ENCODE measurements around the gene MCRIP1. TPM values are rescaled to one million over a fixed set of nuclear protein-coding genes. Genes with fewer than 3 reads are reported as not detected.
A peak's percentile ranks its signal among the peaks of the same experiment; 100 is the strongest.

MCRIP1 gene
- total RNA-seq, 2 experiments from 2014 or later = 67.4 to 68.3 TPM

DNA sequence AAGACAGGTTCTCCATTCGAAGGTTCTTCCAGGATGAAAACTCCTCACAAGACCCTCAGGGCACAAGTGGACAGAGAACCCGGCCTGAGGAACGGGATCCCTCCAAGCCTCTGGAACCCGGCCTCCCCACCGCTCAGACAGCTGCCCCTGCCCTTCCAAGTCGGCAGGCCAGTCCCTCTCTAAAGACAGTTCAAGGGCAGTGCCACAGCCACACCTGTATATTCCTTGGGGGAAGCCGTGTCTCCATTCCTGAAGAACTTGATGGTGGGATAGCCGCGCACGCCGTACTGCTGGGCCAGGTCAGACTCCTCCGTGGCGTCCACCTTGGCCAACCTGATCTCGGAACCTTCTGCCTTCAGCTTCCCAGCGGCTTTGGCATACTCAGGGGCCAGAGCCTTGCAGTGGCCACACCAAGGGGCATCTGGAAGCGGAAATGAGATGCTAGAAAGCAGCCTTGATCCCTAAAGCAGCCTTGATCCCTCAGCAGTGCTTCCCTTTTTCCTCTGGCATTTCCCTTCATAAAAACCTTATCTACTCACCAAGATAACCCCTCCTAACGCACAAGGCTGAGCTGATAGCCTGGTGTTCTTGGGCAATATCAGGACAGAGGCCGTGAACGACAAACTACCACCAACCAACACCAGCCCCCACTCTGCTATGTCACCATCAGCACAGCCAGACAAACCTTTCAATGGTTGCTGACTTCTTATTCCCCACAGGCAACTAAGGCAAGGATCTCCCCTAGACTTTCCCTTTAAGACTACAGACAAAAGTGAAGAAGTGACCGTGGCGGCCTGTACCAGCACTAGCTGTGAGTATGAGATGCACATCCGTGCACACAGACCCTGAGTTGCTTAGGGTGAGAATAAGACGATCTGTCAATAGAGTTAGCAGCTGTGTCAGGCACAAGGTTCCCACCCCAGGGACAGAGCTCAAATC is 26.1 kb upstream of the MCRIP1 start:
- DNase-seq = peak; percentile 27
- ChIA-PET POLR2A (interaction anchor here (0.7 to 1.5 kb wide), 5 partner anchors 11 to 175 kb away, joined by 3 to 8 read pairs (median 4); partner anchors contain the start of genes ARL16, HGS, MCRIP1 and MRPL12), CTCF (interaction anchor here (1.2 kb wide), 1 partner anchor 10 kb away, joined by 4 read pairs; no protein-coding TSS in a partner anchor)
- no peaks in the 10 kb centered on the region for H3K27me3 Mint-ChIP-seq
- peaks cover 51% of the 10 kb centered on the region for H3K36me3 Mint-ChIP-seq
- H3K27ac Mint-ChIP-seq = peak overlapping the region; percentile 79
- intact Hi-C loops (cut with micrococcal nuclease) = no loop called here
- H3K4me1 Mint-ChIP-seq (ENCODE audit: low read depth) = peaks cover 44% of the 10 kb centered on the region
- H3K9me3 Mint-ChIP-seq = no peaks in the 10 kb centered on the region
- H3K4me3 Mint-ChIP-seq = peak overlapping the region; percentile 88

DNA sequence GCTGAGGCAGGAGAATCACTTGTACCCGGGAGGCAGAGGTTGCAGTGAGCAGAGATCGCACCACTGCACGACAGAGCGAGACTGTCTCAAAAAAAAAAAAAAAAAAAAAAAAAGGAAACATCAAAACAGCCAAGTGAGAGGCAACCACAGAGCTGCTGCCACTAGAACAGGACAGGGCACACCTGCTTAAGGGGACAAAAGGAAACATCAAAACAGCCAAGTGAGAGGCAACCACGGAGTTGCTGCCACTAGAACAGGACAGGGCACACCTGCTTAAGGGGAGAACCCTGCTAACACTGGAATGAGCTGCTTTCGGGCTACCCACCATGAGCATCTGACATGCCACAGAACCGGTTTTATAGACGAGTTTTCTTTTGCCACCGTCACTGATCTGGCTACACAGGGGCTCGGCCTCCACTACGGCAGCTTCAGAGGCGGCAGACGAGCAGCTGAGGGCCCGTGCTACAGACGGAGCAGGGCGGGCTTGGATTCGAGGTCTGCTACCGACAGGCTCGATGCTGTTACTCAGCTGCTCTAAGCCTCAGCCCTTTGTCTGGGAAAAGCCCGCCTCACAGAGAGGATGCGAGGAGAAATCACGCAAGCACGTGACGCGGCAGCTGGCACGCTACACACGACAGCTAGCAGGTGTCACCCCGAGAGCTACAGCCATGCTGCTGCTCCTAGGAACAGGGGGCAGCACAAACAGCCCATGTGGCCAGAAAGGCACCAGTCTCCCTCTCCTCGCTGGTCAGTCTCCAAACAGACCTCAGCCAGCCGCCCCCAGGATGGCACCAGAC is 25.3 kb upstream of the MCRIP1 start:
- no peak for DNase-seq
- ChIA-PET CTCF (interaction anchor here (1.2 kb wide), 1 partner anchor 11 kb away, joined by 4 read pairs; no protein-coding TSS in a partner anchor), POLR2A (interaction anchor here (1.0 to 1.5 kb wide), 3 partner anchors 12 to 25 kb away, joined by 3 to 8 read pairs (median 5); partner anchors contain the start of gene MCRIP1)
- peak overlapping the region; percentile 18 for H3K27ac Mint-ChIP-seq
- peak overlapping the region; percentile 88 for H3K4me3 Mint-ChIP-seq
- intact Hi-C loops (cut with micrococcal nuclease) = no loop called here
- H3K4me1 Mint-ChIP-seq (ENCODE audit: low read depth) = peaks cover 38% of the 10 kb centered on the region
- no peaks in the 10 kb centered on the region for H3K9me3 Mint-ChIP-seq
- no peaks in the 10 kb centered on the region for H3K27me3 Mint-ChIP-seq
- peaks cover 52% of the 10 kb centered on the region for H3K36me3 Mint-ChIP-seq

DNA sequence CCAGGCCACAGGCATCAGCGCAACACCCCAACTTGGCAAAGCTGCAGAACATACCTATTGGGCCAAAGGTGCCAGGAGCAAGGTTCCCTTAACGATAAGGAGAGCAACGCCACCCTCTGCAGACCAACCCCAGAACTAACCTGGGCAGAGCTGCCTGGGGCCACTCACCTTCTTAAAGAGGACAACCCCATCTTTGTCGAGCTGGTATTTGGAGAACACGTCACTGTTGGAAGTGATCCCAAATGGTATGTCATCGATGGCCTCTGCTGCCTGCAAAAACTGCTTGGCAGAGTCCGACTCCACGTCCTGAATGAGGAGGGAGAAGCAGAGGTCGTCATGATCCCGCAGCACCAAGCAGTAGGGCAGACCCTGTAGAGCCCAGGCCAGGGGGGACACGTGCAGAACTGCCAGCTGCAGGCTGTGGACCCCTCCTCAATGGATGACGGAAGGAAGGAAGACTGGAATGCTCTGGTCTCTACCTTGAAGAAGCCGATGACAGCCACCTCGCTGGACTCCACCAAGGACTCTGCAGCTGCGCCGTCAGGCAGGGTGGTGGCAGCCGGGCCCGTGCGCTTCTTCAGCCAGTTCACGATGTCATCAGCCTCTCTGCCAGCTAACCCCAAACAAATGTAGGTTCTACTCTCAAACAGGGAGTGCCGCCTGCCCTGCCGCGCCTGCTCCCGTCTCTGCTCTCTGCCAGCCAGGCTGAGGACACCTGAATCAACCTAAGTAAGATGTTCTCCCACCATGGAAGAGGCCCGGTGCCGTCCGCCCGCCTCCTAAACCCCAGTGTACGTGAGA is 22.1 kb upstream of the MCRIP1 start:
- Mint-ChIP-seq H3K27me3 (no peaks in the 10 kb centered on the region), H3K9me3 (no peaks in the 10 kb centered on the region), H3K27ac (no peak overlapping the region), H3K4me3 (no peak overlapping the region), H3K36me3 (peaks cover 56% of the 10 kb centered on the region), H3K4me1 (ENCODE audit: low read depth) (peaks cover 25% of the 10 kb centered on the region)
- DNase-seq = no peak
- intact Hi-C loops (cut with micrococcal nuclease) = no loop called here
- ChIA-PET POLR2A (interaction anchor here (0.6 to 1.4 kb wide), 3 partner anchors 12 to 47 kb away, joined by 4 to 5 read pairs (median 4); partner anchors contain the start of gene NPB), CTCF (interaction anchor here (0.6 to 1.6 kb wide), 3 partner anchors 21 to 121 kb away, joined by 3 to 4 read pairs (median 3); no protein-coding TSS in a partner anchor)

DNA sequence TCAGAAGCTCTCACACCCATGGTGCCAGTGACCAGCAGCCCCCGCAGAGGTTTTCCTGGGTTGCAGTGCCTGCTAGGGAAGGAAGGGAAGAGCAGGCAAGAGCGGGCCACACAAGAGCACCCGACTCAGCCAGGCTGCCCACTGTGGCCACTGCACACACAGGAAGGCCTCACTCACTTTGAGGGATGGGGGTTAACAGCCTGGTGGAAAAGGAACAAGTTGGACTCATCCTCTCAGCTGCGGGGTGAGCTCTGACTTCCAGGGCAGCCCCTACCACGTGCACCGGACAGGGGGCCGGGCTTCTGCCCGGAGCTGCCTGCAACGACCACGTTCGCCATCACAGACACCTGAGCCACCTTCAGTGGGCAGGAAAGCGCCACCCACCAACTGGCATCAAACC is 19.1 kb upstream of the MCRIP1 start:
- no peak overlapping the region for H3K27ac Mint-ChIP-seq

DNA sequence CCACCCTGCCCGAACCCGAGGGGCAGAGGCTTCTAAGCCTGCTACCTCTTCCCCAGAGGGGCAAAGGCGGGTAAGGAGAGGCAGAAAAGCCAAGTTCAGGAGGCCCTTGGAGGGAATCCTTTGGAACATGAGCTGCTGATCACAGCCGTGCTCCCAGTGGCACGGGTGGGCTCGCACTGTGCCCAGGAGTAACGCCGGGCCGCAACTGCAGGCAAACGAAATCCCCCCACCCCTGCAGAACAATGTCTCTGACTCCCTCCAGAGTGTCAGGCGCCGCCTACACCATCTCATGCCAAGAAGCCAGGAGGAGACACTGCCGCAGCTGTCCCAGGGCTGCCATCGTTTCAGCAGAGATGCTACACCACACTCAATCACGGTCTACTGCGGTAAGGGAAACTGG is 18.3 kb upstream of the MCRIP1 start:
- intact Hi-C loops (cut with micrococcal nuclease) = no loop called here
- CTCF ChIA-PET = no interaction called here

More for the DNA sequence above, 19.1 kb upstream of the MCRIP1 start:
- intact Hi-C loops (cut with micrococcal nuclease) = no loop called here
- DNase-seq = no peak
- no peaks in the 10 kb centered on the region for H3K27me3 Mint-ChIP-seq
- CTCF ChIA-PET = no interaction called here
- POLR2A ChIA-PET = no interaction called here
- no peak overlapping the region for H3K4me3 Mint-ChIP-seq
- H3K36me3 Mint-ChIP-seq = peaks cover 39% of the 10 kb centered on the region
- H3K4me1 Mint-ChIP-seq (ENCODE audit: low read depth) = peaks cover under 1% of the 10 kb centered on the region
- no peaks in the 10 kb centered on the region for H3K9me3 Mint-ChIP-seq

DNA sequence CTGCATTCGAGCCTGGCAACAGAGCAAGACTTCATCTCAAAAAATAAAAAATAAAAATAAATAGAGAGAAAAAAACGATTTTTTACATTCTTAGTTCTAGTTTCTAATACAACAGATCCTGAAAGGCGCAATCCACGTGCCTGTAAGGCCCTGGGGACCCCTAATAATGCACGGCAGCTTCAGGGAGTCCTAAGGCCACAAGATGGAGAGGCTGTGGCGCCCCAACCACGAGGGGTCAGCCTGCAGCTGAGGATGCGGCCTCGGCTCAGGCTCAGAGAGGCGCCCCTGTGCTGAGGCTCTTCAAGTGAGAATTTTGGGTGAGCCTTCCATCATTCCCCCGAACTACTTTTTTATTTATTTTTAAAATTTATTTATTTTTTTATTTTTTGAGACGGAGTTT is 16.4 kb upstream of the MCRIP1 start:
- CTCF ChIA-PET = no interaction called here
- DNase-seq = no peak
- H3K9me3 Mint-ChIP-seq = no peaks in the 10 kb centered on the region
- H3K4me3 Mint-ChIP-seq = no peak overlapping the region
- intact Hi-C loops (cut with micrococcal nuclease) = no loop called here
- H3K36me3 Mint-ChIP-seq = peaks cover 53% of the 10 kb centered on the region
- H3K27ac Mint-ChIP-seq = no peak overlapping the region
- no peaks in the 10 kb centered on the region for H3K4me1 Mint-ChIP-seq (ENCODE audit: low read depth)
- no peaks in the 10 kb centered on the region for H3K27me3 Mint-ChIP-seq
- POLR2A ChIA-PET = interaction anchor here (0.7 kb wide), 1 partner anchor 377 kb away, joined by 3 read pairs; no protein-coding TSS in a partner anchor

More for the DNA sequence above, 18.3 kb upstream of the MCRIP1 start:
- POLR2A ChIA-PET = interaction anchor here (0.7 kb wide), 1 partner anchor 18 kb away, joined by 3 read pairs; the partner anchor contains the start of gene MCRIP1
- no peaks in the 10 kb centered on the region for H3K4me1 Mint-ChIP-seq (ENCODE audit: low read depth)
- no peaks in the 10 kb centered on the region for H3K27me3 Mint-ChIP-seq
- H3K9me3 Mint-ChIP-seq = no peaks in the 10 kb centered on the region
- H3K27ac Mint-ChIP-seq = no peak overlapping the region
- no peak for DNase-seq
- no peak overlapping the region for H3K4me3 Mint-ChIP-seq
- H3K36me3 Mint-ChIP-seq = peaks cover 47% of the 10 kb centered on the region

DNA sequence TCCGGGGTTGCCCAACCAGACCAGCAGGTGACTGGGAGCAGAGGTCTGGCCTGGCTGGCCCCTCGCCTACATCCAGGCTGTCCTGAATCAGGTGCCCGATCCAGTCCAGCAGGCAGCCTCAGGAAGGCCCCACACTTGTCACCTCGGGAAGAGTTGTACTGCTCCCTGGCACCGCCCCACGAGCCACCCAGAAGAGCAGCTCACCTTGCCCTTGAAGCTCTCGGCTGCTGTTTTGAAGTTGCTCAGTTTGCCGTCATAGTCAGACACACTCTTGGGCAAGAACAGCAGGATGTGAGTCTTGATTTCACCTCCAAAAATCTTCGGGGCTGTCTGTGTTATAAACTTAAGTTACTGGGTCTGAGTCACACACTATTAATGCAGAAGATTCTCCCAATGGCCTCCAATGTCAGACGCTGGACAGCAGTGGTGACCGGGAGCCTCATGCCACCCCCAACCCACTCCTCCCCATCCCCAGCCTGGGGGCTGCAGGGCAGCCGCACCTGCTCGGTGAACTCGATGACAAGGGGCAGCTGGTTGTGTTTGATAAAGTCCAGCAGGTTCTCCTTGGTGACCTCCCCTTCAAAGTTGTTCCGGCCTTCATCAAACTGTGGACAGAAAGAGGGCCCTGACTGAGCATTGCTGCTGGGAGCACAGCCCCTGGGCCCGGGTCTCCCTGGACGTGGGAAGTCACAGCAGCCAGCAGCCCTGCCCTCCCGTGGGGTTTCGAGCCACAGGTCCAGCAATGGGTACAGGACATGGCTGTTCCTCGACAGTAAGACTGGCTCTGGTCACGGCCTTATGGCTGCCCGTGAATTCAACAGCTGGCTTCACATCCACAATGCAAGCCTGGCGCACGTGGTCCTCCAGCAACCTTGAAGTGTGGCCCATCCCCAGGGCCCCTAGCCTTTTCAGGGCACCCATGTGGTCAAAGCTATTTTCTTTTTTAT is 13.9 kb upstream of the MCRIP1 start:
- intact Hi-C loops (cut with micrococcal nuclease) = no loop called here
- Mint-ChIP-seq H3K36me3 (peaks cover 48% of the 10 kb centered on the region), H3K4me3 (no peak overlapping the region), H3K4me1 (ENCODE audit: low read depth) (no peaks in the 10 kb centered on the region), H3K9me3 (no peaks in the 10 kb centered on the region), H3K27me3 (no peaks in the 10 kb centered on the region), H3K27ac (no peak overlapping the region)
- ChIA-PET CTCF (no interaction called here), POLR2A (no interaction called here)
- no peak for DNase-seq

DNA sequence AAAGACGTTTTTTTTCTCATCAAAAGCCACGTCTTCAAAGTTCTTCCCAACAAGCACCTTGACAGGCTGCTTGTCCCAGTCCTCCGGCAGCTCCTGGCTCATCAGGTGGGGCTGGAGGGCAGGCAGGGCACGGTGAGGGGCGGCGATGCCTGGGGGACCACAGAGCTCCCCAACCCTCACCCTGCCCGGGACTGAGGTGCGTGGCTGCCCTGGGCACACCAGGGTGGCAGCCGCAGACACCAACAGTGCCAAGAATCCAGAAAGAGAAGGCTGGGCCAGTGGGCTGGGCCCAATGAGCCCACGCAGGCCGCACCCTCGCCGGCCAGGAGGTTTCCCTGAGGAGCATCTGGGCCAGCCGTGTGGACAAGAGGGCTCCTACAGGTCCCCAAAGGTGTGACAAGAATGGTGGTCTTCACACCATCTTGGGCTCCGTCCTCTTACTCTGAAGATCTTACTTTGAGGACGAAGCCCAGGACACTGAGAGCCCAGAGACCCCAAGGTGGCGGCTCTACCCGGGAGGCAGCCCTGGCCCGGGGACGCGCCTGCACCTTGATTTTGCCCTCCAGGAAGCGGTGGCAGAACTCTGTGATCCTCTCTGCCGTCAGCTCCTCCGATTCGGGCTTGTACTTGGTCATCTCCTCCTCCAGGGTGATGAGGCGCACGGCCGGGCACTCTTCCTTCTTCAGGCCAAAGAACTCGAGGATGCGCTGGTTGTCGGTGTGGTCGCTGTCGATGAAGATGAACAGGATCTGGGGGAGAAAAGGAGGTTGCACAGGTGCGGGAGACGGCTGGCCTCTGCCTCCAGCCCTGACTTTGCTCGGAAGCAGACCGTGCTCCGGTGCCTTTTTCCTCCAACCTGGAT is 13.0 kb upstream of the MCRIP1 start:
- intact Hi-C loops (cut with micrococcal nuclease) = loop anchor here (1.0 kb wide), 1 partner anchor 12 kb away; no protein-coding TSS in a partner anchor

DNA sequence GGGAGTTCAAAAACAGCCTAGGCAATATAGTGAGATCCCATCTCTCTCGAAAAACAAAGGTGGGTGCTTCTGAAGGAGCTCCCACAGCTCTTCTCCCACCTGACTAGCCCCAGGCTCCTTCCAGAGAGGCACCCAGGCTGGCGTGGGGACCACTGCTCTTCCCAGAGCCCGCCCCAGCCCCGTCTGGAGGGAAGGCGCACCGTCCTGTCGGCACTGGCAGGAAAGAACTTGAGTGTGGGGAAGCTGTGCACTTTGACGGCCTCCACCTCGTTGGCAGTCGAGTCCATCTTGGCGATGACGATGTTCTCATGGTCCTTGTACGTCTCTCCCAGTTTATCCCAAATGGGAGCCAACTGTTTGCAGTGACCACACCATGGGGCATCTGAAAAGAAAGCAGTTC is 12.3 kb upstream of the MCRIP1 start:
- ChIA-PET CTCF (no interaction called here), POLR2A (no interaction called here)
- peaks cover 38% of the 10 kb centered on the region for H3K36me3 Mint-ChIP-seq
- intact Hi-C loops (cut with micrococcal nuclease) = loop anchor here (1.0 kb wide), 1 partner anchor 11 kb away; no protein-coding TSS in a partner anchor
- no peak overlapping the region for H3K4me3 Mint-ChIP-seq
- H3K9me3 Mint-ChIP-seq = no peaks in the 10 kb centered on the region
- H3K27ac Mint-ChIP-seq = no peak overlapping the region
- H3K4me1 Mint-ChIP-seq (ENCODE audit: low read depth) = no peaks in the 10 kb centered on the region
- H3K27me3 Mint-ChIP-seq = no peaks in the 10 kb centered on the region
- DNase-seq = no peak

More for the DNA sequence above, 13.0 kb upstream of the MCRIP1 start:
- Mint-ChIP-seq H3K27me3 (no peaks in the 10 kb centered on the region), H3K4me1 (ENCODE audit: low read depth) (no peaks in the 10 kb centered on the region), H3K9me3 (no peaks in the 10 kb centered on the region), H3K4me3 (no peak overlapping the region), H3K27ac (no peak overlapping the region), H3K36me3 (peaks cover 39% of the 10 kb centered on the region)
- no peak for DNase-seq
- ChIA-PET POLR2A (no interaction called here), CTCF (no interaction called here)

DNA sequence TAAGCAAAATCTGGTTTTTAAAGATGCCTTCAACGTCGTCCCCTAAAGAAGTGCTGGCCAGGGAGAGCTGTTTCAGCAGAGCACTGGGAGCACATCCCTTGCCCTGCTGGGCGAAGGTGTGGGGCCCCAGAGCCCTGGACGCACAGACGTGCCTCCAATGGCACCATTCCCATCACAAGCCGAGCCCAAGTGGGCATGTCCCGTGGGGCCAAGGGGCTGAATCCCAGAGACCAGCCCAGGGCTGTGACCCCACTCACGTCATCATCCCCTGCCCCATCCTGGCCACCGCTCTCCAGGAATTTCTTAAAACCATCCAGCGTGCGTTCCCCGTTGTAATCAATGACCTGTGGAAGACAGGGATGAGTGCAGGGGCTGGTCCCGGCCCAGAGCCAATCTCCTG is 11.8 kb upstream of the MCRIP1 start:
- intact Hi-C loops (cut with micrococcal nuclease) = loop anchor here (1.0 kb wide), 1 partner anchor 11 kb away; no protein-coding TSS in a partner anchor
- ChIA-PET POLR2A (no interaction called here), CTCF (no interaction called here)
- H3K9me3 Mint-ChIP-seq = no peaks in the 10 kb centered on the region
- no peak overlapping the region for H3K27ac Mint-ChIP-seq
- peaks cover 38% of the 10 kb centered on the region for H3K36me3 Mint-ChIP-seq
- no peak overlapping the region for H3K4me3 Mint-ChIP-seq
- no peak for DNase-seq
- H3K4me1 Mint-ChIP-seq (ENCODE audit: low read depth) = no peaks in the 10 kb centered on the region
- H3K27me3 Mint-ChIP-seq = no peaks in the 10 kb centered on the region

Measured in activated CD4-positive, alpha-beta memory T cell treated with anti-CD3 and anti-CD28 coated beads for 36 hours (primary cell).